Stimulated activated naive CD4-positive, alpha-beta T cell treated with Interleukin-2 at 50 U/mL for 16 hours (primary cell): ENCODE results near the gene MTURN.
"Not testable (repeated sequence)": the region's sequence is repeated elsewhere in the genome, so short reads cannot be mapped to it uniquely, and the experiment has no call there.

Experiments
- DNase-seq: peaks from one replicate; lab custom pipeline; 2025; lab: John Stamatoyannopoulos, UW

MTURN gene

DNA sequence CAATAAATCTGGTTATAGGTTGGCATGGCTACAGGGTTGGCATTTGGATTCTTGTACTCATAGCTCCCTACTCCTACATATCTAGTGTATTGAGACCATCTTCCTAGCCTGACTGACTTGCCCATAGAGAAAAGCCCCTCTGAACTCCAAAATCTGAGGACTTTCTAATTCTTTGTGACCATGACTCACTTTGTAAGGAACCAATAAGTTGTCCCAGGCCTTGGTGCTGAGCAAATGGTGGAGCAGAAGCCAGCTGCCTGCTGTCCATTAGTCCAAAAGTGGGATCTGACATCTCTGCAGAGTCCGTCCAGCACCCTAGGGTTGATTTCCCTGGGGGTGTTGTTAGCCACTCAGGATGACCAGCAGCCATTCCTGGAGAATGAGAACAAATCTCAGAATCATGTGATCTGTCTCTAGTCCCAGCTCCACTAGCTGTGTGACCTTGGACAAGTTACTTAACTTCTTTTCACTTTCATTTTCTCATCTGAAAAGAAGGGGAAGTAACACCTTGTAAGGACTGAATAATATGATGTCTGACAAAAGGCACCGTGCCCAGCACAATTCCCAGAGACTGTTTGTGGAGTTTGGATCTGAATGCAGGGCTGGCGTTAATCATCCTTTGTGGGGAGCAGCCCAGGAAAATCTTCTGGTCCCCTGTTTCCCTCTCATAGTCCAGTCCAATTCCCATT, 44.1 kb downstream of the MTURN start:
- DNase-seq = no peak

DNA sequence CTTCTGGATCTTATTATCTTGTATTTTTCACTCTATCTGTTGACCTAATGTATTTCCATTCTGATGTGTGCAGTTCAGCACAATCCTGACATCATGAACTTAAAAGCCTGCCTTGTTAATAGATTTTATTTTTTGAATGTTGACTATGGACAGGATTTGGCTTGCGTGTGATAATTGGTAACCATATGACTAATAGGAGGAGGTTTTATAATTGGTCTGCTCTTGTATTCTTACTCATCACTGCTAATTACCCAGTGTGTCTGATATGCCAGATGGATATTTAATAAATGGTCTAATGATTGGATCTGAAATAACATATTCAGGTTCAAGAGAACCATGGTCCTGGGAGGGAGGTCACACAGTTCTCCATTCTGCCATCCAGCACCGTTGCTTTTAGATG, 45.9 kb downstream of the MTURN start:
- no peak for DNase-seq

DNA sequence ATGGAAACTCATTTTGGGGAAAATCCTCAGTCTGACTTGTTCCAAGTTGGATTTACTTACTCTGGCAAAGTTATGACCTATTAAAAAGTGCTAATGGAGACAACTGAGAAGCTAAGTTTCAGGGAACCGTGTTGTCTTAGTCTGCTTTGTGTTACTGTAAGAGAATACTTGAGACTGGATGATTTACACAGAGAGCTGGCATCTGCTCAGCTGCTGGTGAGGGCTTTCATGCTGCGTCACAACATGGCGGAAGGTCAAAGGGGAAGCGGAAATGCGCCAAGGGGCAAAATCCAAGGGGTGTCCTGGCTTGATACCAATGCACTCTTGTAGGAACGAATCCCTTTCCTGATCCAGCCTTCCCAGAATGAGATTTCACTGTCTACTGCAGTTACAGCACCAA, 46.4 kb downstream of the MTURN start:
- DNase-seq = no peak

DNA sequence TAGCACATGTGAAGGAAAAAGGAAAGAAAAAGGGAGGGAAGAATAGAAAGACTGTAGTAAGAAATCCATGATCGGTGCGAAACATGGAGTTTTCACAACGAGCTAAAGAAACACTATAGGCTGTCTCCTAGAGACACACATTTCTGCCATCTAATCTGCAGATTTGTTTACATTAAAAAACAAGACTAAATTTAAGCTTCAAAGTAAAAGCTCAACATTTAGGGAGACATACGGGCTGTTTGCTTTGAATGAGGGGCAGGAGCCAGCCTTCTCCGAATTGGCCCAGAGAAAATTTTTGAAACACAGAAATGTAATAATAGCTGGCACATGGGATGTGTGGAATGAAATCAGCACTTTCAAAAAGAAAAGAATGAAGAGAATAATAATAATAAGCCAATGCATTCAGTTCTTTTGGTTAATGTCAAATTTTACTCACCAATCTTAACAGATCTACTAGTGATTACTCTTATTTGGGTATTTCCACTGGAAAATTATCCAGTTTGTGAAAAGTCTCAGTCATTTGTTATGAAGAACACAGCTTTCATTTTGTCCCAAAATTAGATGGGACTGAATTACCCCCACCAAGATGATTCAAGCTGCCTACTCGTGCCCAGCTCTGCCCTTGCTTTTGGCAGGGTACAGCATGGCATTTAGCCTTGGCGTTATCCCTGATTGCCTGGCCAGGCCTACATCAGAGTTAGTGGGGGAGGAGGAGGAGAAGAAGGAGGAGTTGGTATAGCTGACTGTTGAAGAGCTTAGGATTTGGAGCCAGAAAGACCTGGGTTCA, 47.1 kb downstream of the MTURN start:
- no peak for DNase-seq

DNA sequence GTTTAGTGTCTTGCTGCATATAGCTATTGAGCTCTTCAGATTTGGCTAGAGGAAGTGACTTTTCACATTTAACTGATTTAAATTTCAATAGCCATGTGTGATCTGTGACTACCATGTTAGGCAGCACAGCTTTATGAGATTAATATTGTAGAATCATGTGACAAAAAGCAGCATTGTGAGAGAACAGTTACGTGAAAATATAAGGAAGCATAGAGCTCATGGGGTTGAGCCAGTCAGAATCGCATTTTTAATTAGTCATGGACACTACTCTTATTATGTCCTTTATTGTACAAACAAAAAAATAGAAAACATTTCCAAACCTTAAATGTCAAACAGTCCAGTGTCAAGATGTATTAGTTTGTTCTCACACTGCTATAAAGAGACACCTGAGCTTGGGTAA, 48.0 kb downstream of the MTURN start:
- no peak for DNase-seq

DNA sequence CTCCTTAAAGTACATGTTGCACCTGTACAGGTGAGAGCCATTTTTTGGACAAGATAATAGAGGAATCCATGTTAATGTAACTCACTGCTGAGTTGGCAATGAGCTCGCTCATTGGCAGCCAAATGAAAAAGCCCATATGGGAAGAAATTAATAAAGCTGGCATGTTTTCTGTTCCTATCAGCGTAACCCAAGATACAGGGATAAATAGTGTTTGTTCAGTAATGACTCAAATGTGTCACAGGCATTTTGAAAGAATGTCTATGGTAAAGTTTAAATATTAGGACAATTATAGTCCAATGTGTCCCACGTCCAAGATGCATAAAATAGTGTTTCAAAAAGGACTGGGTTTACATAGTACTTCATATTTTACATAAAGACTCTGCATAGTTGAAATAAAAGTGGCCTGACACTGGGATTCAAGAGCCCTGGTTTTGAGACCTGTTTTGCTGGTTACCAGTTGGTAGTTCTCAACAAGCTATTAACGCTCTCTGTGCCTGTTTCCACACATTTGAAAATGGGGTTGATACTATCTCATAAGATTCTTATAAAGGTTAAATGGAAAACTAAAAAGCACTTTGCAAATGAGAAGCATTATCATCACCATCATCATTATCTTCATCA, 49.1 kb downstream of the MTURN start:
- DNase-seq = no peak

DNA sequence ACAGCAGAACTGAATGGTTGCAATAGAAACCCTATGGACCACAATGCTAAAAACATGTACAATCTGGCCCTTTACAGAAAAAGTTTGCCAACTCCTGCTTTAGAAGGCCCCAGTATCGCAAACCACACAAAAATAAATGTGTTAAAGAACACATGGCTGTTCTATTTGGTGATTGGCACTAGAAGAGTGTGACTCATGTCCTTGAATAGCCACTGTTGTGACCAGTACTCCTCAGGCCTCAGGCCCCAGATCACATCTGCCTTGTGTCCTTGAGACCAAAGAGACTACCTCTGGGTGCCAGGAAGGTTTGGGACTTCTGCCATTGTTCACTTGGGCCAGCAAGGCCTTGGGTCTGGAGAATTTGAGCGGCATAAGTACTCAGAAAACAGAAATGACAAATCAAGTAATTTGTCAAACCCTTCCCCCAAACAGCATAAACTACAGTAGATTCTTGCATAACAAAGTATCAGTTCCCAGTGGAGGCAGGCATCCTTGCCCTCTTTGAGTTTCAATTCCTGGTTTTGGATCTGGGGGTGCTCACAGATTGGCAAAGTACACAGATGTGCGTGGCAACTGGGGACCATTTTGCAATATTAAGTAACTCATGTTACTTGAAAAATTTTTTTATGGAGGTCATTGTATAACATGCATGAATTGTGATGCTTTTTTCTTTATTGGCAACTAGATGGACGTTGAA, 50.2 kb downstream of the MTURN start:
- no peak for DNase-seq

DNA sequence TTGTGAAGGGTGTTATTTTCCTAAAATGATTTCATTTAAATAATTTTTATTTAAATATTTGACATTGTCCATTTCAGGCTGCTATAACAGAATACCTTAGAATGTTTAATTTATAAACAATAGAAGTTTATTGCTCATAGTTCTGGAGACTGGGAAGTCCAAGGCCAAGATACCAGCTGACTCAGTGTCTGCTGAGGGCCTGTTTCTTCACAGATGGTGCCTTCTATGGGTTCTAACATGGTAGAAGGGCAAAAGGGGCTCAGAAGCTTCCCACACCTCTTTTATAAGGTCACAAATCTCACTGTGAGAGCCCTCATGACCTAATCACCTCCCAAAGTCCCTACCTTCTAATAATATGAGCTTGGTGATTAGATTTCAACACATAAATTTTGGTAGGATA, 50.7 kb downstream of the MTURN start:
- no peak for DNase-seq

DNA sequence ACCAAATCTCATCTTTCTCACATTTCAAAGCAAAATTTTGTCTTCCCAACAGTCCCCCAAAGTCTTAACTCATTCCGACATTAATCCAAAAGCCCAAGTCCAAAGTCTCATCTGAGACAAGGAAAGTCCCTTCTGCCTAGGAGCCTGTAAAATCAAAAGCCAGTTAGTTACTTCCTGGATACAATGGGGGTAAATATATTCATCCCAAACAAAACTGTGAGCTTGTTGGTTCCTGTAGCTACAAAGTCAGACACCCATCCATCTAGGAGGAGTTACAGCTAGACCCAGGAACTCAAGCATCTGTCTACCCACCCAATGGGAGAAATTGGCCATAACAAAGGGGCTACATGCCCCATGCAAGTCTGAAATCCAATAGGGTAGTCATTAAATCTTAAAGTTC, 51.9 kb downstream of the MTURN start:
- no peak for DNase-seq

DNA sequence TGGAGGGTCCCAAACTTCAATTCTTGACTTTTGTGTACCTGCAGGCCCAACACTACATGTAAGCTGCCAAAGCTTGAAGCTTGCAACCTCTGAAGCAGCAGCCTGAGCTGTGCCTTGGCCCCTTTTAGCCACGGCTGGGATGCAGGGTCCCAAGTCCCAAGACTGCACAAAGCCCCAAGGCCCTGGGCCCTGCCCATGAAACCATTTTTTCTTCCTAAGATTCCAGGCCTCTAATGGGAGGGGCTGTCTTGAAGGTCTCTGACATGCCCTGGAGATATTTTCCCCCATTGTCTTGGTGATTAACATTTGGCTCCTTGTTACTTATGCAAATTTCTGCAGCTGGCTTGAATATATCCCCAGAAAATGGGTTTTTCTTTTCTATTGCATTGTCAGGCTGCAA, 52.7 kb downstream of the MTURN start:
- DNase-seq = no peak

DNA sequence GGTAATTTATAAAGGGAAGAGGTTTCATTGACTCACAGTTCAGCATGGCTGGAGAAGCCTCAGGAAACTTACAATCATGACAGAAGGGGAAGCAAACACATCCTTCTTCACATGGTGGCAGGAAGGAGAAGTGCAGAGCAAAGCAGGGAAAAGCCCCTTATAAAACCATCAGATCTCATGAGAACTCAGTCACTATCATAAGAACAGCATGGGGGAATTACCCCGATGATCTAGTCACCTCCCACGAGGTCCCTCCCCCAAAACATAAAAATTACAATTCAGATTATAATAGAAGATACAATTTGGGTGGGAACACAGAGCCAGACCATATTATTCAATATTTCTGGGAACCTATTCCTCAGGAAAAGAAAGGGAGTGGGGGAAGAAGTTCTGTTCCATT, 53.6 kb downstream of the MTURN start:
- DNase-seq = not testable (repeated sequence)

DNA sequence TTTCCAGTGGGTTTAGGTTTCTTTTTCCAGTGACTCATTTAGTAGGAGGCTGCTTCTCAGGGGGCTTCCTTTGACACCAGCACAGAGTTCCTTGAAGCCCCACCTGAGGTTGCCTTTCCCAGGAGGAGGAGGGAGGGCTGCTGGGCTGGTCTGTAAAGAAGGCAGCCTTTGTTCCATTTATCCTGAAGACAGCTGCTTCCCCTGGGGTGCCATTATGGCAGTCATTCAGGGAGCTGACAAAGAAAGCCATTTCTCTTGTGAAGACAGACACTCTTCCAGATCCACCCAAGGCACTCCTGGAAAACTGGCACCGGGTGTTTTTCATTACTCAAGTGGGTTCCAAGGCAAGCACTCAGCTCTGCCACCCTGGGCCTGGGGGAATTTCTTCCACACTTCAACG, 54.0 kb downstream of the MTURN start:
- no peak for DNase-seq

DNA sequence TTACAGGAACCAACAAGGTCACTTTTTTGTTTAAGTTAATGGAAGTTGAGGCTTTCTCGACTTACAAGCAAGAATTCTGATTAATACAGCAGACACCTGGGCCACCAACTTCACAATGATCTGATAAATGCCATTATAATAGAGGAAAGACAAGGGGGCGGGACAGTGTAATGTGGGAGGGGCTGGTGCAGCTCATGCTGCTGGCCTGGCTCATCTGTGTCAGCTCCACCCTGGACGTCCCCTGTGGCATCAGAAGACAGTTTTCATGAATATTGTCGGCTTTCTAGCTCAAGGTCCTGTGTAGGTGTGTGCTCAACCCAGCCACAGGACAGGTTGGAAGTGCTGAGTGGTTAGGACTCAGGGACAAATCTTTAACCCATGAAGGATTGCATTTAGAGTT, 57.0 kb downstream of the MTURN start:
- DNase-seq = no peak

DNA sequence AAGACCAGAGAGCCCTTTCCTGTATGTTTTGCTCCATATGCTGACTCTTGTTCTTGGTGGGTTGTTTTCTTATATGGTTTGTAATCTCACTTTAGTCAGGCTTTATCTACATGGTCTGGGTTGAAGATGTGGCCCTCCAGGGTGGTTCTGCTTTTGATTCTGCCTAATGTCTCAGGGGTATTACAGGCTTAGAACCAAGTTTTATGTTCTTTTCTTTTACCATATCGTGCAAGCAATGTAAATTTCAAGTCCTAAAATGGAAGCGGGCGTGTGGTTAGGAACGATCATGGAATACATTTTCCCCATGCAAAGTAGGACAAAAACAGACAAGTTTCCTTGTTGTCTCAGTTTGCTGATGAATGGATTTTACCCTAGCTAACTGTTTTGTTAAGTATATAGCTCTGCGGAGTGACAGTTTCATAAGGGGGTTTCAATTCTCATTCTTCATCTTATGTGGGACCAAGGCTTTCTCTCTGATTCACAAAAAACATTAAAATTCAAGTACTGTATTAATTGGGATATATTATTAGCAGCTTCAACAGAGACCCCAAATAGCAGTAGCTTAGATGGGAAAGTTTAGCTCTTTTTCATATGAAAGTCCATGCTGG, 58.7 kb downstream of the MTURN start:
- no peak for DNase-seq

DNA sequence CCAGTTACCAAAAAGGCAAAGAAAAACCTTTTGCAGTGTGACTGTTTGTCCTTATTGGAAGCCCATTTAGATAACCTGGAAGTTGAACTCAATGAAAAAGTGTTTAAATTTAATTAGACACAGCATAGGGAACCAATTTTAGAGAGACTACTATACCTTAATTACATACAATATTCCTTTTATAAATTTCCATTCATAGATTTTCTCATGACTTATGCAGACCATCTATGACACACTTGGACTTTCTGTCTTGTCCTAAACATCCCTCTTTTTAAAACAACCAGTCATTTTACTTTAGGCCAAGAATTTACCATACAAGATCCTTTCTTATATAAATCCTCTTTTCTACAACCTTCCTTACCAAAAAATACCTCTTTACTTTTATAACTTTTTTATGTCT, 61.6 kb downstream of the MTURN start:
- DNase-seq = no peak

DNA sequence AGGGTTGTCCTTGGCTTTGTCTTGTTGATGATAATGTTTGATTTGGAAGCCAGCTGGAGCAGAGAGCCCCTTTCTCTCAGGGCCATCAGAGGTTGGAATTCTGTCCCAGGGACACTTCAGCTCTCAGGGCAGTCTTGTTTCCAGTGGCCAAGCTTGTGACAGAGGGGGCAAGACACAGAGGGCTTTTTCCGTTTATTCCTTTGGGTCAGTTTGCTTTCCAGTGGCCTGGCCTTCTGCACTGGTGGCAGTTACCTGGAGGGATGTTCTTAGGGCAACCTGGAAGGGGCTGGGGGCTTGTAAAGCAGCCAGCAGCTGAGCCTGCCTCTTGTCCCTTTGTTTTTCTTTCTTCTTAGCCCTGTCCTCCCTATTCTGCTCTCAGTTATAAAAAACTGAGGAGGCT, 62.7 kb downstream of the MTURN start:
- DNase-seq = no peak

DNA sequence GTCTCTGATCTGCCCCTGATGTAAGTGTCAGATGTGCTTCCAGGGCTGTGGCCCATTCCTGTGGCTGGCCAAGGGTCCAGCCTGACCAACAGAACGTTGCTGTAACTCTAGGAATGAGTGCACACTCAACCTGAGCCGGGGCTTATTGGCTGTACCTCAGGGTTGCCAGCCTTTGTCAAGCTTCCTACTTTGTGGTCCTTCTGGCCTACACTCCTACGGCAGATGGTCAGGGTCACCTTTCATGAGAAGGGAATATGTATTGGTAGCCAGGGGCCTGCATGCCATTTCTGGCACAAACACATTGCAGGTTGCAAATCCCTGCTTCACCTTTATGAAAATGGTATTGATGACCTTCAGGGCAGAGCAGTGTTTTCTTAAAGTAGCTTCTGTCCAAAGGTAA, 64.5 kb downstream of the MTURN start:
- no peak for DNase-seq

DNA sequence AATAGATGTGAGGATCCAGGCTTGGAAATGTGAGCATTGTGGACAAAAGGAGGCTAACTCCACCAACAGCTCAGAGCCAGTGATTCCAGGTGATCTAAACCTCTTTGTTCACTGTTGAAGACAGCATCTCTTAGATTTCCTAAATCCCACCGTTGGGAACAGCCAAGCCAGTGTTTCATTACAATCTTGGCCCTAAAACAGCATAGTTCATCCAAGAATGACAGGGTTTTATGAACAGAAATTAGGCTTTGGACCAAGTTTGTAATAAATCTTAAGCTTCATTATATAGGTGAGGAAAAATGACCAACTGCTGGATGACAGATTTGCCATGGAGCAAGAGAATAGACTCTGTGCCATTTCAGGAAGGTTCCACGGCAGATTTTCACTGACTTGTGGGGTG, 65.8 kb downstream of the MTURN start:
- no peak for DNase-seq

DNA sequence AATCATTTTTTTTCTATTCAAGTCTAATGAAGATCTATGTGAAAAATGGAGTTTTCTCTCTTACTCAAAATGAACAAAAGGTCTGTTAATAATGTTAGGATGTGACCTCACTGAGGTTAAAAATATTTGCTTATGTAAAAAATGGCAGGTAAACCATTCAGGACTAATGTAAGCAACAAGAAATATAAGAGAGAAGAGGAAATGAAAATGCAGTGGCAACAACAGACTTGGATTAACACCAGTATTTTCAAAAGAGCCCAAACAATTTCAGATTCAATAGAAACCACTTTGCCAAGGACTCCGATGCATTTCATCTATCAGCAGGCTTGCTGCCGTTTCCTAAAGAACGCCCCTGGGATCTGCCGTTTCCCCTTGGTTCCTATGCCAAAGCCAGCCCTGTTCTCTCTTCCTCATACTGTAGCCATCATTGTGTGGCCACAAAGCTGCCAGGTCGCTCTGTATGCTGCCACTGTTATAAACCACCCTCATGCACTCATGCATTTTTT, 66.4 kb downstream of the MTURN start:
- no peak for DNase-seq

DNA sequence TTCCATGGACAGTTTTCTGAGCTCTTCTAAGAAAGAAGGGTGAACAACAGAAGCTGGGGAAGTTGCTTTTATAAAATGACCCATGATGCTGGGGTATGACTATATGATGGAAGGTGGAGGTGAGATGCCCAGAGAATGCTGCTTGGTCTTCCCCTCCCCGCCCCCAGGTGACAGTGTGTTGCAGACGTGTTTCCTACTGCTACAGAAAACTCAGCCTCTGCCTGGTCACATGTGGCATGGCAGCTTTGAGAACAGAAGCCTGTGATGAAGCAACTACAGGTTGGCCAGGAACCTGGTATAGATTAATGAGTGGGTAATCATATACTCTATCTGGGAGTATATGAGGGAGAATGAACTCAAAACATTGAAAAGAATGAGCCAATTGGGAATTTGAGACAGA, 67.1 kb downstream of the MTURN start:
- no peak for DNase-seq

DNA sequence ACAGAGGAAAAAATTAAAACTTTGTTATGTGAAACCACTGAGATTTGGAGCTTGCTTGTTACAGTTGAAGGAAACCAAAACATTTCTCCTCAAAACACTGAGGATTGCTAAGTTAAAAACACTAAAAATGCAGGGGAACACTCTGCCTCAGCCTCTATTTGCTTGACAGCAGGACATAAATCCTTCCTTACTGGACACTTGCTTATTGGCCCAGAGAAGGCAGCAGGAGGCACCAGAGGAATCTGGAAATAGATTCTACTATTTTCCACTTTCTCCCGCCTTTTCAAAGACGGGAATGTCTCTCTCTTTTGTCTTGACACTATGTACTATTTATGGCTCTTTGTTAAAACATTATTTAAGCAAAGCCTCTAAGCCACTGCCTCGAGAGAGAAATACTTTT, 67.9 kb downstream of the MTURN start:
- DNase-seq = no peak

DNA sequence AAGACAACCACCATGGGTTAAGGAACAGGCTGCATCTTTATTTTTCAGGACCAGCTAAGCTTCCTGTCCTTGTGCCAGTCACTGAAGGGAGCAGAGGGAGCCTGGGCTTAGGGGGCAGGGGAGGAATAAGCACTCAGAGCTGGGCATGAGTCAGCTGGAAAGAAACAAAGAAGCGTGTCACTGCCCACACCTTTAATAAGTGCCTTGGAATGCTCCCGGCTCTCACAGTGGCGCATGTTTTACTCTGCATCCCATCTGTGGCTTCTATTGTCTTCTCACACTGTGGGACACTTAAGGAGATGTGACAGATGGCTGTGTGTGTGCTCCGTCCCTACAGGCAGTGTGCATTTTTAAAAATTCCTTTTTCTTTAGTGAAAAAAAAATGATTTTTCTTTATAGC, 71.7 kb downstream of the MTURN start:
- DNase-seq = no peak
